ENCODE measurements around the gene RGS3.

- TF ChIP-seq POLR2AphosphoS5 (IDR thresholded peaks at IDR 0.05; ENCODE audit: low read length) = no peak
- no peak for TF ChIP-seq CTCF (IDR thresholded peaks at IDR 0.05 in 2 of 3, conservative IDR thresholded peaks at IDR 0.05 in 1 of 3; ENCODE audit: control insufficient read depth in 2 of 3, extremely low read depth in 1 of 3, insufficient read depth in 1 of 3, low read depth in 3 of 3, low read length in 3 of 3)
- TF ChIP-seq SUZ12 (IDR thresholded peaks at IDR 0.05; ENCODE audit: unreplicated experiment) = no peak
- TF ChIP-seq RELA (IDR thresholded peaks at IDR 0.05; ENCODE audit: borderline replicate concordance, partially characterized antibody) = no peak
- TF ChIP-seq FOXK2 (IDR thresholded peaks at IDR 0.05) = no peak
- no peak for TF ChIP-seq EZH2 (IDR thresholded peaks at IDR 0.05; ENCODE audit: borderline replicate concordance, control insufficient read depth, low read depth, low read length)
- TF ChIP-seq ZNF207 (IDR thresholded peaks at IDR 0.05; ENCODE audit: borderline replicate concordance) = no peak
- TF ChIP-seq RBBP5 (conservative IDR thresholded peaks at IDR 0.05) = no peak
- TF ChIP-seq NRF1 (conservative IDR thresholded peaks at IDR 0.05; ENCODE audit: low read depth, low read length) = no peak
- no peak for TF ChIP-seq RAD21 (IDR thresholded peaks at IDR 0.05; ENCODE audit: insufficient read depth, low read depth, low read length)
- TF ChIP-seq MAX (IDR thresholded peaks at IDR 0.05; ENCODE audit: low read depth, low read length) = no peak
Measured at GRCh38 chr9:113621980-113622379, 158.5 kb downstream of the RGS3 start.

Data from GM12878 (cell line).